ENCODE results near the gene NUP210L.
A peak's percentile ranks its signal among the peaks of the same experiment; 100 is the strongest.
"Not testable (repeated sequence)": the region's sequence is repeated elsewhere in the genome, so short reads cannot be mapped to it uniquely, and the experiment has no call there.

Gene NUP210L

GRCh38 chr1:154094411-154094810, 60.5 kb downstream of the NUP210L start:
- no peak for DNase-seq

- no peak for DNase-seq
Measured at GRCh38 chr1:154093699-154094098, 61.2 kb downstream of the NUP210L start.

- no peak for DNase-seq
Measured at GRCh38 chr1:154091706-154092105, 63.2 kb downstream of the NUP210L start.

DNA sequence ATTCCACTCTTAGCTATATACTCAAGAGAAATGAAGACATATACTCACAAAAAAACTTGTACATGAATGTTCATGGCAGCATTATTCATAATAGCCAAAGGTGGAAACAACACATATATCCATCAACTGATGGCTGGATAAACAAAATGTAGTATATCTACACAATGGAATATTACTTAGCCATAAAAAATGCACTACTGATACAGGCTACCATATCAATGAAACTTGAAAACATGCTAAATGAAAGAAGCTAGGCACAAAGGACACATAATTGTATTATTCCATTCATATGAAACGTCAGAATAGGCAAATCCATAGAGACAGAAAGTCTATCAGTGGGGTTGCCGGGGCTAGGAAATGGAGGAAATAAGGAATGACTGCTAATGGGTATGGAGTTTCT, 67.3 kb downstream of the NUP210L start:
- DNase-seq = no peak

GRCh38 chr1:154083057-154083456, 71.8 kb downstream of the NUP210L start:
- DNase-seq = not testable (repeated sequence)

DNA sequence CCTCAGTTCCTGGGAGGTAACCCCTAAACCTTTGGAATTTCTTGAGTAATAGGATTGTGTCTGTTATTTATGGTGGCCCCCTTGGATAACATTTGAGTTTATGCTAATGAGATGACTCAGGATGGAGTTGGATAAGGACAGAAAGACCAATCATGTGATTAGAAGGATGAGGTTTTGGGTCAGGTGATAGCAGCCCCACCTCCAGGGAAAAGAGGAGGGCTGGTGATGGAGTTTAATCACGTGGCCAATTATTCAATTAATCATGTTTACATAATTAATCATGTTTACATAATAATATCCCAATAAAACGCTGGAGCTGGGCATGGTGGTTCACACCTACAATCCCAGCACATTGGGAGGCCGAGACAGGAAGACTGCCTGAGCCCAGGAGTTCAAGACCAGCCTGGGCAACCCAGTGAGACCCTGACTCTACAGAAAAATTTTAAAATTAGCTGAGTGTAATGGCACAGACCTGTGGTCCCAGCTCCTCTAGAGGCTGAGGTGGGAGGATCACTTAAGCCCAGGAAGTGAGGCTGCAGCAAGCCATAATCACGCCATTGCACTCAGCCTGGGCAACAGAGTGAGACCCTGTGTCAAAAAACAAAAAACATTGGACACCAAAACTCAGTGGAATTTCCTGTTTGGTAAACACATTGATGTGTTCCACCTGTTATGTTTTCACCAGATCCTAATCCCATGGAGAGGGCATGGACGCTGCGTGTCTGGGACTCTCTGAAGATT, 73.3 kb downstream of the NUP210L start:
- DNase-seq = no peak

GRCh38 chr1:154076413-154076812, 78.5 kb downstream of the NUP210L start:
- DNase-seq = no peak

- DNase-seq = no peak
Measured at GRCh38 chr1:154075746-154076145, 79.1 kb downstream of the NUP210L start.

- DNase-seq = no peak
Measured at GRCh38 chr1:154062309-154062708, 92.6 kb downstream of the NUP210L start.

DNA sequence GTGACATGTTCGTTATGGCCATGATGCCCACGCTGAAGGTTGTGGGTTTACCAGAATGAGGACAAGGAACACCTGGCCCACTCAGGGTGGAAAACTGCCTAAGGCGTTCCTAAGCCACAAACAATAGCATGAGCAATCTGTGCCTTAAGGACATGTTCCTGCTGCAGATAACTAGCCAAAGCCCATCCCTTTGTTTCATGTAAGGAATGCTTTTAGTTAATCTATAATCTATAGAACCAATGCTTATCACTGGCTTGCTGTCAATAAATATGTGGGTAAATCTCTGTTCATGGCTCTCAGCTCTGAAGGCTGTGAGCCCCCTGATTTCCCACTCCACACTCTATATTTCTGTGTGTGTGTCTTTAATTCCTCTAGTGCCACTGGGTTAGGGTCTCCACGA, 107.4 kb downstream of the NUP210L start:
- DNase-seq = not testable (repeated sequence)

DNA sequence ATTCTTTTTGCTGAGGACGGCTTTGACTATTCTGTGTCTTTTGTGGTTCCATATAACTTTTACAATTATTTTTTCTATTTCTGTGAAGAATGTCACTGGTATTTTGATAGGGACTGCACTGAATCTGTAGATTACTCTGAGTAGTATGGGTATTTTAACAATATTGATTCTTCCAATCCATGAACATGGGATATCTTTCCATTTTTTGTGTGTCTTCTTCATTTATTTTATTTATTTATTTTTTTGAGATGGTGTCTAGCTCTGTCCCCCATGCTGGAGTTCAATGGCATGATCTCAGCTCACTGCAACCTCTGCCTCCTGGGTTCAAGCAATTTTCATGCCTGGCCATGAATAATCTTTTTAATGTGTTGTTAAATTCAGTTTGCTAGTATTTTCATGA, 121.2 kb downstream of the NUP210L start:
- not testable (repeated sequence) for DNase-seq

GRCh38 chr1:154019940-154020339, 134.9 kb downstream of the NUP210L start:
- no peak for DNase-seq

GRCh38 chr1:154019269-154019668, 135.6 kb downstream of the NUP210L start:
- DNase-seq = no peak

DNA sequence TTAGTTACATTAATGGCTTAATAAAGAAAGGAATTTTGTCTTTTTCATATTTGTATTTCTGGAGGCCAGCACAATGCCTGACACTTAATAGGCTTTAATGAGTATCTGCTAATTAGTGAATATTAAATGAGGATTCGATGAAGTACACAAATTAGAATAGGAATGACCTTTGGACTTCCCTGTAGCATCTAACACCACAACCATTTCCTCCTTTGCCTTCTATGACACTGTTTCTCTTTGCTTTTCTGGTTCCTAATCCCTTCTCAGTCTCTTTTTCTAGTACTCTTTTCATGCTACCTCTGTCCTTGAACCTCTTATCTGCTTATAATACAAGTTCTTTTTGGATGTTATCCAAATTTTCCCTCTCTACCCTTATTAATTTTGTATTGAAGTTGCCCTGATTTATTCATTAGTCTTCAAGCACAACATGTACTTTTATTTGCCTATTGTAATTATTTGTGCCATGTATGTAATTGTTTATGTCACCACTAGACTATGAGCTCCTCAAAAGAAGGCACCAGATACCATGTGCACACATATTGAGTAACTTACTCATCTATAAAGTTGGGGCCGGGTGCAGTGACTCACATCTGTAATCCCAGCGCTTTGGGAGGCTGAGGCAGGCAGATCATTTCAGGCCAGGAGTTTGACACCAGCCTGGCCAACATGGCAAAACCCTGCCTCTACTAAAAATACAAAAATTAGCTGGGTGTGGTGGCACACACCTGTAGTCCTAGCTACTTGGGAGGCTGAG, 140.5 kb downstream of the NUP210L start:
- DNase-seq = no peak

DNA sequence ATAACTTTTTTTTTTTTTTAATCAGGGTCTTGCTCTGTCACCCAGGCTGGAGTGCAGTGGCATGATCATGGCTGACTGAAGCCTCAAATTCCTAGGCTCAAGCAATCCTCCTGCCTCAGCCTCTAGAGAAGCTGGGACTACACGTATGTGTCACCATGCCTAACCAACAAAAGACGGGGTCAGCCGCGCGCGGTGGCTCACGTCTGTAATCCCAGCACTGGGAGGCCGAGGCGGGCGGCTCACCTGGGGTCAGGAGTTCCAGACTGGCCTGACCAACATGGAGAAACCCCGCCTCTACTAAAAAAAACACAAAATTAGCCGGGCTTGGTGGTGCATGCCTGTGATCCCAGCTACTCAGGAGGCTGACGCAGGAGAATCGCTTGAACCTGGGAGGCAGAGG, 142.3 kb downstream of the NUP210L start:
- DNase-seq = not testable (repeated sequence)

DNA sequence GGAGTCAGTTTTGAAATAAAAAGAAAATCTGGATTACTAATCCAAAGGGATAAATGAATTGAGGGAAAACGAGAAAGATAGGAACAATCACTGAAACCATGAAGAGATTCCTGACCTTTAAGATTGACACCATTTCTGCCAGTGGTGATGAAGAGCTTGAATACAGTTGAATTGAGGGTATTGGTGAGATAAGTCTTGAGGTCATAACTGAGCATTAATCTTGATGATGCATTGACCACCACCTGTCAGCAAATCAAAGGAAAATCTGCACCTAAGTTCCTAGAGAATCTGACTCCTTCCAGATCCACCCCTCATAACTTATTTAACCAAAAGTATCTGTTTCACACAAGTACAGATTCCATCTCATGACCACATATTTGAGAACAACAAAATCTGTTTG, 142.7 kb downstream of the NUP210L start:
- DNase-seq = no peak

GRCh38 chr1:154006136-154006535, 148.7 kb downstream of the NUP210L start:
- no peak for DNase-seq

DNA sequence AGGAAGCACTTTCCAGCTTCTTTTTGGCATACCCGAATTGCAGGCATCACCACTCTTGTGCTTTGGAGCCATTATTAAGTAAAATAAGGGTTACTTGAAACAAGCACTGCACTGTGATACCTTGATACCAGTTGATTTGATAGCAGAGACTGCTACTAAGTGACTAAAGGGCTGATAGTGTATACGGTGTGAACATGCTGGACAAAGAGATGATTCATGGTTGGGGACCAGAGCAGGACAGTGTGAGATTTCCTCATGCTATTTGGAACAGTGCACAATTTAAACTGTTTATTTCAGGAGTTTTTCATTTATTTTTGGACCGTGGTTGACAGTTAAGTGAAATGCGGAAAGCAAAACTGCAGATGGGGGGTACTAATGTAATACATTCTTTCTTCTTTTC, 154.5 kb downstream of the NUP210L start:
- no peak for DNase-seq

DNA sequence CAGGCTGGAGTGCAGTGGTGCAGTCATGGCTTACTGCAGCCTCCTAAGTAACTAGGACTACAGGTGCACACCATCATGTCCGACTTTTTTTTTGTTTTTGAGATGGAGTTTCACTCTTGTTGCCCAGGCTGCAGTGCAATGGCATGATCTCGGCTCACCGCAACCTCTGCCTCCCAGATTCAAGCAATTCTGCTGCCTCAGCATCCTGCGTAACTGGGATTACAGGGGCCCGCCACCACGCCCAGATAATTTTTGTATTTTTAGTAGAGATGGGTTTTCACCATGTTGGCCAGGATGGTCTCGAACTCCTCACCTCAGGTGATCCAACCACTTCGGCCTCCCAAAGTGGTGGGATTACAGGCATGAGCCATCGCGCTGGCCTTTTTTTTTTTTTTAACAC, 158.0 kb downstream of the NUP210L start:
- DNase-seq = not testable (repeated sequence)

DNA sequence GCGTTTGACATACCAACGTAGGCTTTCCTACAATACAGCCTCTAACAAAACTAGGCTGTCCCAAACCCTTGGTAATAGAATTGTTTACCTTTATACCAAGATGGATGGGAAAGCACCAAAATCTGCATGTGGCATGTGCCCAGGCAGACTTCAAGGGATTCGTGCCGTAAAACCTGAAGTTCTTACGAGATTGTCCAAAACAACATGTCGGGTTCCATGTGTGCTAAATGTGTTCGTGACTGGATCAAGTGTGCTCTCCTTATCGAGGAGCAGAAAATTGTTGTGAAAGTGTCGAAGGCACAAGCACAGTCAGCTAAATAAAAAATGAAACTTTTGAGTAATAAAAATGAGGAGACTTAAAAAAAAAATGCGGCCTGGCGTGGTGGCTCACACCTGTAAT, 159.2 kb downstream of the NUP210L start:
- DNase-seq = no peak

DNA sequence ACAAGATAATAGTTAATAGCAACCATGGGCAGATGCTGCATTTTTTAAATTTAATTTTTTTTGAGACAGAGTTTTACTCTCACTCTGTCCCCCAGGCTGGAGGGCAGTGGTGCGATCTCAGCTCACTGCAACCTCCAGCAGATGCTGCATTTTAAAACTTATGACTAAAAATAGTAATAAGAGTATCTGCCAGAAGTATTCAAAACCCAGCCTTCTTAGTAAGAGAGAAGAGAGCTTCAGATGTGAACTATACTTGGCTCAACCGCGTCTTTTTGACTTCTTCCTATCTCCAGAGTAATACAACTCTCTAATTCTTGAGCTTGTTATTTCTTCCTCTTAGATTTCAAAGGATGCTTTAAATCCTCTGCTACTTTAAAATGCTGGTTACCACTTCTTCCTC, 159.7 kb downstream of the NUP210L start:
- DNase-seq = no peak

DNA sequence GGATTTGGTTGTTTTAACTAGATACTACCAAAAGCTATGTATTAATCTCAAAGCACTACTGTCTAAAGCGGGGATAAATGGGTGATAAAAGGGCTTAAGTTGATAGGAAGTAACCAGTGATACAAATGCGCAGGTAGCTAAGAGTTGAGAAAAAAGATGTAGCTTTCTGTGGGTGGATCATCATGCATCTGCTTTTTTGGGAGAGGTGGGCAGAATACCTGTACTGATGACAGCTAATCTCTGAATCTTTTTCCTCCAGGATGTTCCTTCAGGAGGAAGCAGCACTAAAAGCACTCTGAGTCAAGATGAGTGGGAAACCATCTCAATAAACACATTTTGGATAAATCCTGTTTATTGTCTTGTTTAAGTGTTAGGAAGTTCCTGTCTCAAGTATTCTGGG, 163.1 kb downstream of the NUP210L start:
- no peak for DNase-seq

DNA sequence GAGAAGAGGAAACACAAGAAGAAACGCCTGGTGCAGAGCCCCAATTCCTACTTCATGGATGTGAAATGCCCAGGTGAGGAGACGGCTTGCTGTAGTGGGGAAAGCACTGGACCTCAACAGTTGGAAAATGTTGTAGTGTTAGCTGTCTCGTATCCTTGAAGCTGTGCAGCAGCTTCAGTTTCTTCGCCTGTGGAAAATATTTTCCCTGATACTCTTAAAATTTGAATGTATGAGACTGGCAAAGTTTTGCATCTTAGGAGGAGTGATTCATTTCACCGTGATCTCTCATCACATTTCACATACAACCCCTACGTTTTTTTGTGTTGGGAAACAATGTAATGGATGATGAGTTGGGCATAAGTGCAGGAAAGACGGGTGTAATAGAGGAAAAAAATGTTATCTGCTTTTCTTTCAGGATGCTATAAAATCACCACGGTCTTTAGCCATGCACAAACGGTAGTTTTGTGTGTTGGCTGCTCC, 163.7 kb downstream of the NUP210L start:
- no peak for DNase-seq

- peak; percentile 94 for DNase-seq
Measured at GRCh38 chr1:153990468-153991150, 164.3 kb downstream of the NUP210L start, which contains the start of gene RPS27. TSS of gene RPS27 (plus strand) at chr1:153990762. CDS start at chr1:153990797, 35 bp downstream.

Data from NCI-H226 (cell line).